GM12872 (cell line): ENCODE results near the gene ALPL.
A peak's percentile ranks its signal among the peaks of the same experiment; 100 is the strongest.

Experiments
- CTCF ChIP-seq: IDR thresholded peaks from 3 replicates; pipeline ENCODE4 v1.5.1; 2011; ENCODE audit warnings: low read depth, mild to moderate bottlenecking, low read length, moderate library complexity; ENCODE audit not compliant: insufficient read depth

The ALPL gene

GRCh38 chr1:21603177-21604138 lies 94.2 kb downstream of the ALPL start:
- TF ChIP-seq CTCF = no peak

DNA sequence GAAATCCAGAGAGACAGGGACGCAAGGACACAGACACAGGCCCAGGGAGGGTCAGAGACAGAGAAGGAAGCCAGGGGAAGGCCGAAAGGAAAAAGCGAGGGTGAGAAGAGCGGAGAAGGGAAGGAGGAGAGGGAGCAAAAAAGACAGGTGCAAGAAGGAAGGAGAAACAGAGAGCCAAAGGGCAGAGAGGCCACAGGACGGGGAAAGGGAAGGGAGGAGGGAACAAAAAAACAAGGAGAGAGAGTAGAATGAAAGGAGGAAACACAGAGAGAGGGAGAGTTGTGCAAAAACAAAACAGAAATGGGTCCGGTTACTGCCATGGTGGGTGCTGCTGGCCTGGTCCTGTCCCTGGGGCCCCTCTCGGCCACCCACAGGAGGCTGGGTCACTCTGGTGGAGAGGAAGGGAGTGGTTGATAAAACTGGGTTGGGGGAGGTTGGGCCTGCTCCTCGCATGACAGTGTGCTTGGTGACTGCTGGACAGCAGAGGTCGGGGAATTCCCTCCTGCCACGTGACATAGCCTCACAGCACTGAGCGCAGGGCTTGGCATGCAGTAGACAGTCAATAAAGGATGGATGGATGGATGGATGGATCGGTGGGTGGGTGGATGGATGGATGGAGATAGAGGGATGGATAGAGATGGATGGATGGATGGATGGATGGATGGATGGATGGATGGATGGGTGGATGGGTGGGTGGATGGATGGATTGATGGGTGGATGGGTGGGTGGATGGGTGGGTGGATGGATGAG lies 95.2 kb downstream of the ALPL start:
- TF ChIP-seq CTCF = no peak

- TF ChIP-seq CTCF = 0 out of 3 replicates have a peak, but pooled peaks have one; percentile 13
These were observed 95.9 kb downstream of the ALPL start for GRCh38 chr1:21605012-21605715.

DNA sequence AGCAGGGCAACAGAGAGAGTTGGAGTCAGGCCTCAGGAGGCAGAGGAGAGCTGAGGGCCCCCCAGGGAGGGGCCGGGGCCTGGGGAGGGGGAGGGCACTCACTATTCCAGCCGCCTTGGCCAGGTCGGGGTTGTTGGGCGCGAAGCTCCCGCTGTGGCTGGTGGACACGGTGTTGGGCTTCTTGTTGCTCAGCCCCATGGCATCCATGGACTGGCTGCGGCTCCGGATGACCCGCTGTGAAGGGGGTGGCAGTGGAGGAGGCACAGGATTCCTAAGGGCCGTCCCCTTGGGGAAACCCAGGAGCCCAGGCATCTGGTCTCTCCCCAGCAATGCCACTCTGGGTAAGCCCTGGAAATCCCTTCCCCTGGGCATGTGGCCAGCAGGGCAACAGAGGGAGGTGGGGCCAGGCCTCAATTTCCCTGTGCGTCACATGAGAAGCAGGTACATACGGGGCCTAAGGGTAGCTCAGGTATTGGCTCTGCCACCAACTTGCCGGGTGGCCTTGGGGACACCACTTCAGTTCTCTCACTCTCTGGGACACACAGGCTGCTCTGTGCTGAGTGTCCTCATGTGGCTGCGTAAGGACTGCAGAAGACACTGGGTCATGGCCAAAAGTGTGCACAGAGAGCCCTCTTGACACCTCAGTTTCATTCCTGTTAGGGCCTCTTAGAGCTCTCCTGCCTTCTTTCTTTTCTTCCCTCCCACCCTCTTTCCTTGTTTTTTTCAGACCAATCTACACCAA lies 96.9 kb downstream of the ALPL start:
- no peak for TF ChIP-seq CTCF

- TF ChIP-seq CTCF = no peak
These were observed 98.6 kb downstream of the ALPL start for GRCh38 chr1:21607549-21608529.

- no peak for TF ChIP-seq CTCF
These were observed 99.6 kb downstream of the ALPL start for GRCh38 chr1:21608798-21609197.
